Right atrium auricular region (tissue), 2 donors: Measurements from ENCODE around the gene DNAAF8. TPM values are rescaled to one million over a fixed set of nuclear protein-coding genes. Genes with fewer than 3 reads are reported as not detected.

Experiments
- DNase-seq: peaks from one replicate; pipeline ENCODE4 v3.0.0-alpha.2; 2019; ENCODE audit warnings: low spot score
- H3K27ac ChIP-seq, 2 donors: fragments of 200-600 bp; sonication (generic); 1 replicate in 1 of 2; 2 replicates in 1 of 2; pipeline ENCODE4 v1.5.1; 2016 to 2019
- H3K27me3 ChIP-seq, 2 donors: fragments of 200-600 bp; sonication (generic); one replicate each; pipeline versions ENCODE4 v1.5.1 to v1.6.0; 2017 to 2019
- H3K36me3 ChIP-seq: fragments of 200-600 bp; sonication (generic); one replicate; pipeline ENCODE4 v1.5.1; 2016
- H3K4me1 ChIP-seq, 2 donors: fragments of 200-600 bp; sonication (generic); one replicate each; pipeline versions ENCODE4 v1.5.1 to v1.6.0; 2017 to 2019
- H3K4me3 ChIP-seq, 2 donors: fragments of 200-600 bp; sonication (generic); 1 replicate in 1 of 2; 2 replicates in 1 of 2; pipeline ENCODE4 v1.5.1; 2017 to 2019; ENCODE audit warnings: mild to moderate bottlenecking in 1 of 2, moderate library complexity in 1 of 2
- H3K9me3 ChIP-seq, 2 donors: fragments of 200-600 bp; sonication (generic); one replicate each; pipeline ENCODE4 v1.5.1; 2019
- CTCF ChIP-seq, 2 donors: fragments of 200-600 bp; sonication (generic); IDR thresholded peaks; one replicate each; pipeline ENCODE4 v1.5.1; 2019; ENCODE audit warnings: antibody characterized with exemption in 2 of 2
- total RNA-seq, 2 donors: library from RNA; depleted of rRNA; stranded (reverse); fragments of >200 nt; gene quantifications; one replicate each; pipeline ENCODE4 v1.1.0, GENCODE V29; 2016

DNAAF8 gene
- under 1 TPM; 0.39 to 0.44 TPM for total RNA-seq

GRCh38 chr16:4734063-4734729, at the start of gene DNAAF8, which contains the start of gene ANKS3:
Gene DNAAF8 (plus strand): TSS chr16:4734537. CDS start chr16:4736515, 1,978 bp downstream.
Gene ANKS3 (minus strand): TSS chr16:4734271. CDS start chr16:4730149, 4,122 bp downstream.
- H3K27ac ChIP-seq: peak within 1 kb of the TSS; percentile 74 to 84
- peak; percentile 98 for DNase-seq
- TF ChIP-seq CTCF (IDR thresholded peaks at IDR 0.05): no peak
- H3K4me3 ChIP-seq: peak within 1 kb of the TSS; percentile 70 to 99
- H3K36me3 ChIP-seq: peaks cover 8% of the 10 kb centered on the region
- H3K9me3 ChIP-seq: no peaks in the 10 kb centered on the region
- no peaks in the 10 kb centered on the region for H3K27me3 ChIP-seq
- H3K4me1 ChIP-seq: peaks cover 0 to 9% of the 10 kb centered on the region in 2 donors

DNA sequence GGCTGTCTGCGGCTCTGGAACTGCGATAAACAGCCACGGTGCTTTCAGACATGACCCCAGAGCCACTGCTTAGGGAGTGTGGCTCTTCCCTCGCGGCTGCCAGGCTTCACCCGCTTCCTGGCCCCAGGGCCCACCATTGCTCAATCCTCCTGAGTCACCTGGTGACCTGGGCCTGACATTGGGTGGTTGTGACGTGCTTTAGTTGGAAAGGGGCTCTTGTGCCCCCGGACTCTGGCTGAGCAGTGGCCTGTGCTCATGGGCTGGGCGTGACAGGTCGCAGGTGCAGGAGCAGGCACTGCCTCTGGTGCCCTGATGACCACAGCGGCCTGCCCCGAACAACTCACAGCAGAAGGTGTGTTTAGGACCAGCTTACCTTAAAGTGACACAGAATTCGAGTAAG, 49.6 kb upstream of the DNAAF8 start:
- H3K4me1 ChIP-seq: peaks cover 0 to 7% of the 10 kb centered on the region in 2 donors
- H3K27ac ChIP-seq: no peak overlapping the region
- H3K27me3 ChIP-seq: no peaks in the 10 kb centered on the region
- H3K9me3 ChIP-seq: no peaks in the 10 kb centered on the region
- no peak for TF ChIP-seq CTCF (IDR thresholded peaks at IDR 0.05)
- H3K4me3 ChIP-seq: no peak overlapping the region
- peaks cover 68% of the 10 kb centered on the region for H3K36me3 ChIP-seq
- DNase-seq: no peak

GRCh38 chr16:4685292-4685691, 49.0 kb upstream of the DNAAF8 start:
- no peak for TF ChIP-seq CTCF (IDR thresholded peaks at IDR 0.05)

GRCh38 chr16:4685776-4686496, 48.4 kb upstream of the DNAAF8 start:
- DNase-seq: no peak
- no peak for TF ChIP-seq CTCF (IDR thresholded peaks at IDR 0.05)
- Histone ChIP-seq H3K27me3 (no peaks in the 10 kb centered on the region), H3K4me3 (no peak overlapping the region), H3K4me1 (no peaks in the 10 kb centered on the region), H3K36me3 (peaks cover 68% of the 10 kb centered on the region), H3K9me3 (no peaks in the 10 kb centered on the region), H3K27ac (no peak overlapping the region)

More at GRCh38 chr16:4685292-4685691, 49.0 kb upstream of the DNAAF8 start:
- H3K4me1 ChIP-seq: peaks cover 0 to 5% of the 10 kb centered on the region in 2 donors
- H3K4me3 ChIP-seq: no peak overlapping the region
- no peak overlapping the region for H3K27ac ChIP-seq
- H3K36me3 ChIP-seq: peaks cover 68% of the 10 kb centered on the region
- no peak for DNase-seq
- no peaks in the 10 kb centered on the region for H3K9me3 ChIP-seq
- no peaks in the 10 kb centered on the region for H3K27me3 ChIP-seq

DNA sequence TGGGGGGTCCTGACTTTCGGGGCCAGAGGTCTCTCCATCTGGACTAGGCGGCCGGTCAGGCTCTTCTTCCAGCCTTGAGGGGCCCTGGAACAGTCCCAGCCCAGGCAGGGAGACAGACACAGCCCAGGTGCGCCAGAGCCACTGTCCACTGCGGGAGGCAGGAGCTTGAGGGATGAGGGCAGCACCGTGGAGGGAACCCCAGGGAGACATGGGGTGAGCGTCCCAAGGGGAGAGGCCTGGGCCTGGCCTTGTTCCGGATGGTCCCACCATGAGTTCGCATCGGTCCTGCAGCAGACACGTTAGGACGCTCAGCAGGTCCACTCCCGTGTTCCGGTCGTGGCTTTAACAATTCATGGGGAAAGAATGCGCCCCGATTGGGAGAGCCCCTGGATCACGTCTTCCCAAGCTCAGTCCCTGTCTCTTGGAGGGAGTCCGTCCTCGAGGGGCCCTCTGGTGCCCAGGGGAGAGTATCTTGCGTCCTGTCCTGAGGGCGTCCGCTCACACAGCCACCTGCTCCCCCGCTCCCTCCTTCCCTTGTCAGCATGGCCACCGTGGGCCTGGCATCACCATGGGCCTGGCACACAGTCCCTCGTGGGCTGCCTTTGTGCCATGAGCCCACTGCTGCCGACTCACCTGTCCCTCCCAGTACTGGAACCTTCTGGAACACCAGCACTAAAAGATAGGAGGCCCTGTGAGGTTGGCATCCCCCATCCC, 47.7 kb upstream of the DNAAF8 start:
- no peak overlapping the region for H3K4me3 ChIP-seq
- no peak for TF ChIP-seq CTCF (IDR thresholded peaks at IDR 0.05)
- H3K9me3 ChIP-seq: no peaks in the 10 kb centered on the region
- no peaks in the 10 kb centered on the region for H3K4me1 ChIP-seq
- no peak overlapping the region for H3K27ac ChIP-seq
- DNase-seq: no peak
- H3K36me3 ChIP-seq: peaks cover 64% of the 10 kb centered on the region
- H3K27me3 ChIP-seq: no peaks in the 10 kb centered on the region
